K562 (cell line): ENCODE measurements around the gene SLC22A23. TPM values are rescaled to one million over a fixed set of nuclear protein-coding genes. Genes with fewer than 3 reads are reported as not detected.

ENCODE experiments used
- DNMT1 ChIP-seq: fragments of 450-650 bp; IDR thresholded peaks from 2 replicates; pipeline ENCODE4 v1.6.1; 2016; ENCODE audit warnings: antibody characterized with exemption, mild to moderate bottlenecking
- E2F4 ChIP-seq: sonication (generic); formaldehyde crosslinking; IDR thresholded peaks from 2 replicates; pipeline ENCODE4 v1.8.0; 2022; ENCODE audit warnings: mild to moderate bottlenecking, low read depth, missing genetic modification reagents
- EZH2 ChIP-seq: IDR thresholded peaks from 2 replicates; pipeline ENCODE4 v1.6.1; 2012; ENCODE audit warnings: low read depth, mild to moderate bottlenecking, inconsistent platforms, low read length, borderline replicate concordance
- HSF4 ChIP-seq: fragments of 250-450 bp; sonication (Bioruptor Pico); IDR thresholded peaks from 2 replicates; pipeline ENCODE4 v2.1.2; 2022; ENCODE audit warnings: mild to moderate bottlenecking, moderate library complexity, borderline replicate concordance
- MCM5 ChIP-seq: fragments of 450-650 bp; IDR thresholded peaks from 2 replicates; pipeline ENCODE4 v1.6.1; 2016; ENCODE audit warnings: low read depth
- PATZ1 ChIP-seq: fragments of 250-450 bp; sonication (Bioruptor Pico); IDR thresholded peaks from 2 replicates; pipeline ENCODE4 v1.5.0; 2020; ENCODE audit warnings: mild to moderate bottlenecking, borderline replicate concordance
- PYGO2 ChIP-seq: fragments of 450-650 bp; IDR thresholded peaks from 2 replicates; pipeline ENCODE4 v1.6.1; 2016; ENCODE audit warnings: mild to moderate bottlenecking, missing genetic modification characterization, moderate library complexity, missing compliant biosample characterization
- RBM14 ChIP-seq: fragments of 200-400 bp; formaldehyde crosslinking; IDR thresholded peaks from 2 replicates; pipeline ENCODE4 v1.6.1; 2018; ENCODE audit warnings: low read depth, mild to moderate bottlenecking, low read length, moderate library complexity, borderline replicate concordance; ENCODE audit not compliant: insufficient read depth
- REST ChIP-seq, 2 experiments: fragments of 450-650 bp; formaldehyde crosslinking in 1 of 2; IDR thresholded peaks; 2 replicates each; pipeline versions ENCODE4 v1.4.0 to v1.6.1; 2014 to 2020; ENCODE audit warnings: mild to moderate bottlenecking in 2 of 2, borderline replicate concordance in 1 of 2, low read depth in 1 of 2
- SIN3A ChIP-seq, 2 experiments: fragments of 150-350 bp in 1 of 2; IDR thresholded peaks; 2 replicates each; pipeline ENCODE4 v1.6.1; 2011 to 2016; ENCODE audit warnings: borderline replicate concordance in 2 of 2, low read depth in 2 of 2, low read length in 2 of 2, mild to moderate bottlenecking in 2 of 2, moderate library complexity in 2 of 2; ENCODE audit not compliant: control insufficient read depth in 1 of 2
- TFAM ChIP-seq: fragments of 250-450 bp; sonication (Bioruptor Pico); conservative IDR thresholded peaks from 2 replicates; pipeline ENCODE4 v1.5.0; 2021; ENCODE audit warnings: mild to moderate bottlenecking, moderate library complexity
- ZFPM2 ChIP-seq: fragments of 250-450 bp; sonication (Bioruptor Pico); IDR thresholded peaks from 2 replicates; pipeline ENCODE4 v1.5.1; 2022; ENCODE audit warnings: mild to moderate bottlenecking
- ZNF696 ChIP-seq: fragments of 250-450 bp; sonication (Bioruptor Pico); conservative IDR thresholded peaks from 2 replicates; pipeline ENCODE4 v1.4.0; 2020; ENCODE audit warnings: mild to moderate bottlenecking, moderate library complexity
- polyA plus RNA-seq, 8 experiments: library from polyadenylated mRNA; depleted of rRNA in 4 of 8; stranded (reverse) in 5 of 8; unstranded in 3 of 8; fragments of >200 nt; fragmentation: Nextera tagmentation in 2 of 8; fragmentation: Illumina TruSeq in 1 of 8; extraction: Ambion mirVana in 2 of 8; extraction: Trizol in 1 of 8; gene quantifications; 2 replicates each; pipeline versions ENCODE4 v1.2.1 to v1.2.3, GENCODE V29; 2011 to 2014; ENCODE audit warnings: inconsistent platforms in 1 of 8, missing spikeins in 1 of 8
- total RNA-seq, 7 experiments: library from RNA; depleted of rRNA in 6 of 7; stranded (reverse); fragments of >200 nt in 6 of 7; fragmentation: Illumina TruSeq in 2 of 7; extraction: Trizol in 2 of 7; gene quantifications; 2 replicates each; pipeline versions ENCODE4 v1.2.1 to v1.2.3, GENCODE V29; 2011 to 2021; ENCODE audit warnings: low replicate concordance in 1 of 7

Gene SLC22A23
- total and polyA plus RNA-seq, 9 of the 15 experiments (the other 6 are each of a cell fraction or from before 2014, with no cell fraction given) = 0.30 to 8.7 (median 2.5) TPM

- TF ChIP-seq REST (IDR thresholded peaks at IDR 0.05; ENCODE audit: borderline replicate concordance) (no peak), REST (CRISPR knock-in tag; IDR thresholded peaks at IDR 0.05; ENCODE audit: low read depth) (no peak), DNMT1 (no peak), RBM14 (no peak), MCM5 (no peak), EZH2 (no peak), ZNF696 (CRISPR knock-in tag) (no peak), PYGO2 (no peak), HSF4 (CRISPR knock-in tag) (no peak), SIN3A (IDR thresholded peaks at IDR 0.05; ENCODE audit: borderline replicate concordance in 2 of 2, control insufficient read depth in 1 of 2, low read depth in 2 of 2, low read length in 2 of 2) (no peak), E2F4 (CRISPR knock-in tag) (no peak), ZFPM2 (CRISPR knock-in tag) (no peak), PATZ1 (CRISPR knock-in tag) (no peak), TFAM (no peak)
These were observed 227.9 kb downstream of the SLC22A23 start (continued) for GRCh38 chr6:3228771-3229565.
